Adrenal gland (tissue), 12 donors: Measurements from ENCODE around the gene MRPL21. TPM values are rescaled to one million over a fixed set of nuclear protein-coding genes. Genes with fewer than 3 reads are reported as not detected.

Experiments used
- DNase-seq, 7 donors: peaks; one replicate each; pipeline ENCODE4 v3.0.0-alpha.2; 2019 to 2020
- H3K27ac ChIP-seq, 5 donors: fragments of 200-600 bp; sonication (generic) in 4 of 5; 1 replicate in 3 of 5; 2 replicates in 2 of 5; pipeline versions ENCODE4 v1.5.1 to v1.8.0; 2016 to 2020; ENCODE audit warnings: mild to moderate bottlenecking in 1 of 5
- H3K27me3 ChIP-seq: fragments of 200-600 bp; 2 replicates; pipeline ENCODE4 v1.8.0; 2021
- H3K36me3 ChIP-seq, 2 donors: fragments of 200-600 bp; replicated peaks in 1 of 2; 1 replicate in 1 of 2; 2 replicates in 1 of 2; pipeline versions ENCODE4 v1.5.1 to v1.8.0; 2018 to 2022
- H3K4me1 ChIP-seq, 2 donors: fragments of 200-600 bp; replicated peaks in 1 of 2; 1 replicate in 1 of 2; 2 replicates in 1 of 2; pipeline versions ENCODE4 v1.5.1 to v1.8.0; 2018 to 2021
- H3K4me3 ChIP-seq, 4 donors: fragments of 200-600 bp; sonication (generic) in 3 of 4; one replicate each; pipeline ENCODE4 v1.5.1; 2016 to 2018
- H3K9me3 ChIP-seq, 3 donors: fragments of 200-600 bp; sonication (generic) in 1 of 3; replicated peaks in 1 of 3; 1 replicate in 2 of 3; 2 replicates in 1 of 3; pipeline versions ENCODE4 v1.5.1 to v1.8.0; 2016 to 2021
- POLR2A ChIP-seq, 2 donors: fragments of 450-650 bp; IDR thresholded peaks; one replicate each; pipeline ENCODE4 v1.6.1; 2017; ENCODE audit warnings: antibody characterized with exemption in 2 of 2, mild to moderate bottlenecking in 2 of 2, moderate library complexity in 1 of 2
- WGBS, 4 donors: extraction: QIAGEN DNeasy Blood & Tissue Kit in 2 of 4; methylation state at CpG; one replicate each; pipeline versions ENCODE4 v1.1.5 to v1.1.7; 2013 to 2017; 5-methylcytosine and 5-hydroxymethylcytosine counted together
- intact Hi-C, 2 donors: fragments of 100-400 bp; cut with DNase I; formaldehyde crosslinking; loops; one replicate each; pipeline versions ENCODE4 v1.14.1 to v1.15.0; 2022 to 2023
- polyA plus RNA-seq, 3 donors: library from polyadenylated mRNA; stranded (reverse); fragments of 200-250 nt in 2 of 3; fragments of 350-450 nt in 1 of 3; fragmentation: Illumina TruSeq in 1 of 3; extraction: RNeasy Lipid Tissue Mini Kit (QIAGEN cat#74804) in 1 of 3; gene quantifications; one replicate each; pipeline ENCODE4 v1.2.3, GENCODE V29; 2013 to 2014
- total RNA-seq, 9 donors: library from RNA; depleted of rRNA in 4 of 9; stranded (reverse); fragments of >200 nt in 4 of 9; fragments of 120-200 nt in 1 of 9; fragmentation: NEBNext Ultra II Directional in 1 of 9; extraction: Animal tissue kit (Norgen Biotek cat#: 25700) in 1 of 9; gene quantifications; one replicate each; pipeline versions ENCODE4 v1.1.0 to v1.2.4, GENCODE V29; 2013 to 2023
- TF ChIP-seq, protein P1 (sequence below), 6 experiments: fragments of 450-650 bp in 4 of 6; fragments of 200-600 bp in 2 of 6; sonication (generic) in 1 of 6; IDR thresholded peaks; 1 replicate in 5 of 6; 2 replicates in 1 of 6; pipeline versions ENCODE4 v1.5.1 to v1.8.0; 2016 to 2021; ENCODE audit warnings: antibody characterized with exemption in 6 of 6, mild to moderate bottlenecking in 2 of 6, moderate library complexity in 1 of 6
- donor health status: healthy with polysubstance abuse.
- donor health status: Bipolar disorder and iron deficiency.
- donor health status: DM: yes; HTN: yes; CAD: no.
- donor health status: DM: no; HTN: no; CAD: no.
- donor health status: DM: no; HTN: no; CAD: no.
- donor health status: DM: yes; HTN: yes; CAD: no.

MRPL21 gene
- total and polyA plus RNA-seq, 12 donors = 31.1 to 77.8 (median 47.4) TPM

DNA sequence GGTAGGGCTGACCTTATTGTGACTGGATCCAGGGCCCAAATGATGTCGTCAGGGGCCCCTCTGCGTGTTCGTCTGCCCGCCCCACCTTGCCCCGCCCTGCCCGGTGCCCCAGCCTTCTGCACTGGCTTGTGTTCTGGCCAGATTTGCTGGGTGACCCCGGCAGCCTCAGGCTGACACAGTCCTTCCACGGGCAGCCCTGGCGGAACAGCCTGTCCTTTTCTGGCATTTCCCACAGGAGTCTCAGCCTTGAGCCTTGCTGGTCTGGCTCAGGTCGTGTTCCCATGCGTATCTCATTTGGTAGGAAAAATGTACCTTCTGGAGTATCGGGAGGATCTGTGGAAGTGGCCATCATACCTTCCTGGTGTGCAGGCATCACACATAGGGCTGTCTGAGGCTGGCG is 31.0 kb upstream of the MRPL21 start:
- TF ChIP-seq POLR2A (IDR thresholded peaks at IDR 0.05) = no peak
- TF ChIP-seq, protein P1, sequence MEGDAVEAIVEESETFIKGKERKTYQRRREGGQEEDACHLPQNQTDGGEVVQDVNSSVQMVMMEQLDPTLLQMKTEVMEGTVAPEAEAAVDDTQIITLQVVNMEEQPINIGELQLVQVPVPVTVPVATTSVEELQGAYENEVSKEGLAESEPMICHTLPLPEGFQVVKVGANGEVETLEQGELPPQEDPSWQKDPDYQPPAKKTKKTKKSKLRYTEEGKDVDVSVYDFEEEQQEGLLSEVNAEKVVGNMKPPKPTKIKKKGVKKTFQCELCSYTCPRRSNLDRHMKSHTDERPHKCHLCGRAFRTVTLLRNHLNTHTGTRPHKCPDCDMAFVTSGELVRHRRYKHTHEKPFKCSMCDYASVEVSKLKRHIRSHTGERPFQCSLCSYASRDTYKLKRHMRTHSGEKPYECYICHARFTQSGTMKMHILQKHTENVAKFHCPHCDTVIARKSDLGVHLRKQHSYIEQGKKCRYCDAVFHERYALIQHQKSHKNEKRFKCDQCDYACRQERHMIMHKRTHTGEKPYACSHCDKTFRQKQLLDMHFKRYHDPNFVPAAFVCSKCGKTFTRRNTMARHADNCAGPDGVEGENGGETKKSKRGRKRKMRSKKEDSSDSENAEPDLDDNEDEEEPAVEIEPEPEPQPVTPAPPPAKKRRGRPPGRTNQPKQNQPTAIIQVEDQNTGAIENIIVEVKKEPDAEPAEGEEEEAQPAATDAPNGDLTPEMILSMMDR (IDR thresholded peaks at IDR 0.05) = no peak
- Histone ChIP-seq H3K4me1 (no peaks in the 10 kb centered on the region), H3K27ac (no peak overlapping the region), H3K9me3 (no peaks in the 10 kb centered on the region), H3K4me3 (no peak overlapping the region), H3K27me3 (no peaks in the 10 kb centered on the region), H3K36me3 (peaks cover 0 to 81% of the 10 kb centered on the region in 2 donors)
- intact Hi-C loops = loop anchor here in 1 of 2 donors (10.0 kb wide), 1 partner anchor 150 kb away; no protein-coding TSS in a partner anchor
- no peak for DNase-seq
- WGBS, 4 donors = 92 to 100% (median 95%) methylated on average over 7 to 13 of the region's 13 CpGs

DNA sequence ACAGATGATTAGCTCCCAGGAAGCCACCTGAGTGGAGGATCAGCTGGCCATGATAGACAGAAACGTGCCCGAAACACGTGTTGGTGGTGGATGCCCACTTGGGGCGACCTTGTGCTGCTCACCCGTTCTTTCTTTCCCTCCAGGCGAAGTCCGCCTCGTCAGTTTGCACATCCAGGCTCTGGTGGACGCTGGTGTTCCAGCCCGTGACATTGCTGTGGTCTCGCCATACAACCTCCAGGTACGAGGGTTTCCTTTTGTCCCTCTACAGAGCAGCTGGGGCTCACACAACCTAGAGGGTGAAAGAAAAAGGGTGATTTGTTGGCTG is 30.7 kb upstream of the MRPL21 start:
- 94 to 96% (median 95%) methylated on average over 9 to 12 of the region's 12 CpGs for WGBS, 4 donors
- no peak for TF ChIP-seq POLR2A (IDR thresholded peaks at IDR 0.05)
- TF ChIP-seq, protein P1 (IDR thresholded peaks at IDR 0.05) = no peak
- Histone ChIP-seq H3K27ac (no peak overlapping the region), H3K4me3 (no peak overlapping the region), H3K36me3 (peaks cover 0 to 81% of the 10 kb centered on the region in 2 donors), H3K27me3 (no peaks in the 10 kb centered on the region), H3K4me1 (no peaks in the 10 kb centered on the region), H3K9me3 (no peaks in the 10 kb centered on the region)
- intact Hi-C loops = loop anchor here in 1 of 2 donors (10.0 kb wide), 1 partner anchor 151 kb away; no protein-coding TSS in a partner anchor
- DNase-seq = no peak

DNA sequence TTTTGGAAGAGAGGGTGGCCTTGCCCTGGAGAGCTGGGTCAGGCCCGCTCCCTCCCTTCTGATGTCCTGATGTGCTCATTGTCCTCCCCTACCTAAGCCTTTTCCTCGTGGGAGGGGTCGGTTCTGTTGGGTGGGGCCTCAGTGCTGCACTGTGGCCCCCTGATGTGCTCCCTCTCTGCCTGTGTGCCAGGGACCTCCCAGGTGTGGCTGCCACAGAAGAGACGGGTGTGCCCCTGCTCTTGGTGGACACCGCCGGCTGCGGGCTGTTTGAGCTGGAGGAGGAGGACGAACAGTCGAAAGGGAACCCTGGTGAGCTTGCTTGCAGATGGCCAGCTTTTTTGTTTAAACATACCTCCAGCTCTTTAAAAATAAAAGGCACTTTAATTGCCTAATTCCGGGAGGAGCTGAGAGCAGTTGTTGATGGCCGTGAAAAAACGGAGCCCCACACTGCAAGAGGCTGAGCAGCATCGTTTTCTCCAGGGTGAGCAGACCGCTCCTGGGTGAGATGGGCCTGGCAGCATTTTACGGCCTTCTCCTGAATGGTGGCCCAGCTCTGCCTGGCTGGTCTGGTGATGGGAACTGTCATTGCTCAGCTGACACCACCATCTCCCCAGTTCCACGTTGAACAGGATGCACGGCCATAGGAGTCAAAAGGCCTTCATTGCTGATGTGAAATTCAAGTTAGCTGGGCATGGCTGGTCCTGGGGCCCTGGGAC is 30.1 kb upstream of the MRPL21 start:
- intact Hi-C loops = loop anchor here in 1 of 2 donors (10.0 kb wide), 1 partner anchor 151 kb away; no protein-coding TSS in a partner anchor
- H3K27ac ChIP-seq = no peak overlapping the region

DNA sequence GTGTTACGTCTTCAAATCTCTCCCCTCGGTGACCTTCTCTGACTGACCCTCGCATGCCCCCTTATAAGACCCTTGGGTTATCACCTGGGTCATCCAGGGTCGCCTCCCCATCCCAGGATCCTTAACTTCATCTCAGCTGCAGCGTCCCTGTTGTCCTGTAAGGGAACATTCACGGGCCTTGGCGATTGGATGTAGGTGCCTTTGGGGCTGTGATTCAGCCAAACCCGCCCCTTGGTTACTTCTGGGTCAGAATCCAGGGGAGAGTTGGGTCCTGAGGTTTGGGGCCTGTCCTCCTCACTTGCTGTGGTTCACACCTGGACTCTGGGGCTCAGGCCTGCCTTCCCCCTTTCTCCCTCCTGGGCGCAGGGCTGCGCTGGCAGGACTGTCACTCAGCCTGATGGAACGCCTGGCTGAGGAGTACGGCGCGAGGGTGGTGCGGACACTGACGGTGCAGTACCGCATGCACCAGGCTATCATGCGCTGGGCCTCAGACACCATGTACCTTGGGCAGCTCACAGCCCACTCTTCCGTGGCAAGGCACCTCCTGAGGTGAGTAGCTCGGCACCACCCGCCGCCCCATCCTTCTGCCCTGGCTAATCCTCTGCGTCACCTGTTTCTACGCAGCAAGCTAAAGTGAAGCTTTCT is 29.4 kb upstream of the MRPL21 start:
- Histone ChIP-seq H3K27ac (no peak overlapping the region), H3K4me3 (no peak overlapping the region), H3K9me3 (no peaks in the 10 kb centered on the region), H3K36me3 (peaks cover 0 to 77% of the 10 kb centered on the region in 2 donors), H3K4me1 (peaks cover 0 to 3% of the 10 kb centered on the region in 2 donors), H3K27me3 (no peaks in the 10 kb centered on the region)
- intact Hi-C loops = loop anchor here in 1 of 2 donors (10.0 kb wide), 1 partner anchor 152 kb away; no protein-coding TSS in a partner anchor
- TF ChIP-seq, protein P1 (IDR thresholded peaks at IDR 0.05) = no peak
- WGBS, 4 donors = 92 to 96% (median 95%) methylated on average over 16 to 24 of the region's 24 CpGs
- DNase-seq = no peak

More for the DNA sequence above, 30.1 kb upstream of the MRPL21 start:
- H3K27me3 ChIP-seq = no peaks in the 10 kb centered on the region
- H3K36me3 ChIP-seq = peaks cover 0 to 81% of the 10 kb centered on the region in 2 donors
- WGBS, 4 donors = 87 to 94% (median 92%) methylated on average over 12 to 17 of the region's 17 CpGs
- no peak overlapping the region for H3K4me3 ChIP-seq
- H3K4me1 ChIP-seq = no peaks in the 10 kb centered on the region
- no peaks in the 10 kb centered on the region for H3K9me3 ChIP-seq
- DNase-seq = no peak
- TF ChIP-seq, protein P1 (IDR thresholded peaks at IDR 0.05) = no peak
- TF ChIP-seq POLR2A (IDR thresholded peaks at IDR 0.05) = no peak
